ENCODE data around the gene TRMT10C. TPM values are rescaled to one million over a fixed set of nuclear protein-coding genes. Genes with fewer than 3 reads are reported as not detected.

Gene TRMT10C
- total RNA-seq = 18.8 and 25.6 TPM in 2 replicates

GRCh38 chr3:101561630-101562328 is at the start of gene TRMT10C:
TSS of gene TRMT10C (plus strand) at chr3:101561868. CDS start at chr3:101564782, 2,914 bp downstream.

GRCh38 chr3:101512646-101513418 is 48.8 kb upstream of the TRMT10C start, which contains the start of gene SENP7:
TSS of gene SENP7 (minus strand) at chr3:101513212. CDS start at chr3:101513130, 82 bp downstream.

GRCh38 chr3:101573449-101574387 is 12.1 kb downstream of the TRMT10C start, which contains the start of gene PCNP:
TSS of gene PCNP (plus strand) at chr3:101574180. CDS start at chr3:101574216, 36 bp downstream.

Other genes starting within 250 kb of the TRMT10C start
- gene IMPG2, start 241.3 kb upstream of the TRMT10C start, total RNA-seq = 0.16 and 0.76 TPM in 2 replicates
- 8.3 and 32.2 TPM in 2 replicates for gene SENP7, start 48.7 kb upstream of the TRMT10C start, total RNA-seq
- gene PCNP, start 12.3 kb downstream of the TRMT10C start, total RNA-seq = 59.9 and 79.7 TPM in 2 replicates
- gene ZBTB11, start 115.3 kb downstream of the TRMT10C start, total RNA-seq = 12.8 and 30.5 TPM in 2 replicates
- 1,175 and 2,456 TPM in 2 replicates for gene RPL24, start 124.8 kb downstream of the TRMT10C start, total RNA-seq
- 5.2 and 12.3 TPM in 2 replicates for gene CEP97, start 162.7 kb downstream of the TRMT10C start, total RNA-seq
- gene NXPE3, start 217.3 kb downstream of the TRMT10C start, total RNA-seq = 5.0 and 9.9 TPM in 2 replicates

All from bladder microvascular endothelial cell (primary cell).